Central memory CD8-positive, alpha-beta T cell (primary cell): Measurements from ENCODE around the gene PCDHGB6.
A peak's percentile ranks its signal among the peaks of the same experiment; 100 is the strongest.
"Not testable (repeated sequence)": the region's sequence is repeated elsewhere in the genome, so short reads cannot be mapped to it uniquely, and the experiment has no call there.

Source experiments
- ATAC-seq: fragments of 150-1000 bp; cut with Tn5 transposase; replicated peaks from 2 replicates; pipeline ENCODE4 v1.10.0; 2022; ENCODE audit warnings: mild to moderate bottlenecking, moderate FRiP score, moderate number of reproducible peaks; ENCODE audit not compliant: poor library complexity, severe bottlenecking; ENCODE audit errors: extremely low read depth
- DNase-seq, 2 donors: peaks; one replicate each; pipeline ENCODE4 v3.0.0; 2021; ENCODE audit warnings: low spot score in 2 of 2
- H3K27ac Mint-ChIP-seq: one replicate; pipeline ENCODE4 v1.8.0; 2022; ENCODE audit warnings: low read depth, mild to moderate bottlenecking, moderate library complexity, mixed read lengths
- H3K27me3 Mint-ChIP-seq: one replicate; pipeline ENCODE4 v1.8.0; 2022; ENCODE audit warnings: mixed read lengths
- H3K36me3 Mint-ChIP-seq: one replicate; pipeline ENCODE4 v1.8.0; 2022; ENCODE audit warnings: mild to moderate bottlenecking, moderate library complexity, mixed read lengths; ENCODE audit not compliant: insufficient read depth
- H3K4me1 Mint-ChIP-seq: one replicate; pipeline ENCODE4 v1.8.0; 2022; ENCODE audit warnings: mixed read lengths
- H3K4me3 Mint-ChIP-seq: one replicate; pipeline ENCODE4 v1.8.0; 2022; ENCODE audit warnings: mild to moderate bottlenecking, moderate library complexity, mixed read lengths
- H3K9me3 Mint-ChIP-seq: one replicate; pipeline ENCODE4 v1.8.0; 2022; ENCODE audit warnings: mixed read lengths

PCDHGB6 gene

DNA sequence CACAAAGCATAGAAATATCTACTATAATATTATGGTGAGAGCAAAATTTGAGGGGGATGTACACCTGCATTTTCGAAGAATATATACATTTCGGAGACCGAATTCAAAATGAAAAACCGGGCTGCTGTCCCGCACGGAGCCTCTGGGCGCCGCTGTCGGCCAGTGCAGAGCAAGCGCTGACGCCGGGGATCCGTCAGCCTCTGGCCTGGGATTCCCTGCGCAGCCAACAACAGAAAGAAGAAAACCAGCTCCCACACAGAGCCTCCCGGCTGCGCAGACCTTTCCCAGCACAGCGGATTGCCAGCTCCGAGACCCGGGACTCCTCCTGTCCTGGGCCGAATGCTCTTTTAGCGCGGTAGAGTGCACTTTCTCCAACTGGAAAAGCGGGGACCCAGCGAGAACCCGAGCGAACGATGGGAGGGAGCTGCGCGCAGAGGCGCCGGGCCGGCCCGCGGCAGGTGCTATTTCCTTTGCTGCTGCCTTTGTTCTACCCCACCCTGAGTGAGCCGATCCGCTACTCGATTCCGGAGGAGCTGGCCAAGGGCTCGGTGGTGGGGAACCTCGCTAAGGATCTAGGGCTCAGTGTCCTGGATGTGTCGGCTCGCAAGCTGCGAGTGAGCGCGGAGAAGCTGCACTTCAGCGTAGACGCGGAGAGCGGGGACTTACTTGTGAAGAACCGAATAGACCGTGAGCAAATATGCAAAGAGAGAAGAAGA, at the start of gene PCDHGB6:
TSS of gene PCDHGB6 (plus strand) at position 232 of the 716 bp plus-strand sequence. CDS start at position 414, 182 bp downstream.
- H3K27ac Mint-ChIP-seq = peak within 1 kb of the TSS; percentile 46
- ATAC-seq = not testable (repeated sequence)

DNA sequence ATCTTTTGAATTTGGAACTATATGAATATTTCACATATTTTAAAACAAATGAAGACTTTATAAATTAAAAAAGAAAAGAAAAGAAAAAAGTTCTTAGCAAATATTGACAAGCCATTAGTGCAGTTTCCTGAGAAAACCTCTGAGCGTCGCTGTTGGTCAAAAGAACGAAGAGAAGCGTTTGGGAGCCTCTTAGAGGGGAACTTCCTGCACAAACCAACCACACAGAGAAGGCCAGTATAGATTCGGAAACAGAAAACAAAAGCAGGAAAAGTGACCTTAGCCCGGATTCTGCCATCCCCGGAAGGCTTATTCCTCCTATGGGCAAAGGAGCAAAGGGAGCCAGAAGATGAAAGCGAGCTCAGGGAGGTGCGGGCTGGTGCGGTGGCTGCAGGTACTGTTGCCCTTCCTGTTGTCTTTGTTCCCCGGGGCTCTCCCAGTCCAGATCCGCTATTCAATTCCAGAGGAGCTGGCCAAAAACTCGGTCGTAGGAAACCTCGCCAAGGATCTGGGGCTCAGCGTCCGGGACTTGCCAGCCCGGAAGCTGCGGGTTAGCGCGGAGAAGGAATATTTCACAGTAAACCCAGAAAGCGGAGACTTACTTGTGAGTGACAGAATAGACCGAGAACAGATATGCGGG, 47.9 kb upstream of the PCDHGB6 start, which contains the start of gene PCDHGB2:
TSS of gene PCDHGB2 (plus strand) at position 205 of the 637 bp plus-strand sequence. CDS start at position 347, 142 bp downstream.
- DNase-seq (no peak), ATAC-seq (no peak)
- peaks cover 6% of the 10 kb centered on the region for H3K4me1 Mint-ChIP-seq
- H3K27ac Mint-ChIP-seq = peak within 1 kb of the TSS; percentile 87
- H3K27me3 Mint-ChIP-seq = peaks cover 85% of the 10 kb centered on the region
- H3K4me3 Mint-ChIP-seq = peak within 1 kb of the TSS; percentile 79
- H3K36me3 Mint-ChIP-seq = peaks cover 8% of the 10 kb centered on the region
- peaks cover 14% of the 10 kb centered on the region for H3K9me3 Mint-ChIP-seq

More for the DNA sequence above, at the start of gene PCDHGB6:
- peaks cover 85% of the 10 kb centered on the region for H3K27me3 Mint-ChIP-seq
- H3K4me1 Mint-ChIP-seq, H3K36me3 Mint-ChIP-seq, DNase-seq, H3K9me3 Mint-ChIP-seq: not testable (repeated sequence)
- peak within 1 kb of the TSS; percentile 32 for H3K4me3 Mint-ChIP-seq

- Mint-ChIP-seq H3K27ac (no peak overlapping the region), H3K36me3 (peaks cover 12% of the 10 kb centered on the region), H3K9me3 (peaks cover 18% of the 10 kb centered on the region), H3K27me3 (peaks cover 87% of the 10 kb centered on the region), H3K4me1 (peaks cover 6% of the 10 kb centered on the region), H3K4me3 (peak overlapping the region; percentile 79)
- ATAC-seq (no peak), DNase-seq (no peak)
Observed at GRCh38 chr5:141360685-141361084, 47.1 kb upstream of the PCDHGB6 start.

GRCh38 chr5:141362719-141363118, 45.1 kb upstream of the PCDHGB6 start:
- Mint-ChIP-seq H3K9me3 (peaks cover 20% of the 10 kb centered on the region), H3K4me1 (peaks cover 6% of the 10 kb centered on the region), H3K27ac (no peak overlapping the region), H3K27me3 (peaks cover 90% of the 10 kb centered on the region), H3K36me3 (peaks cover 14% of the 10 kb centered on the region), H3K4me3 (no peak overlapping the region)
- ATAC-seq (no peak), DNase-seq (no peak)

DNA sequence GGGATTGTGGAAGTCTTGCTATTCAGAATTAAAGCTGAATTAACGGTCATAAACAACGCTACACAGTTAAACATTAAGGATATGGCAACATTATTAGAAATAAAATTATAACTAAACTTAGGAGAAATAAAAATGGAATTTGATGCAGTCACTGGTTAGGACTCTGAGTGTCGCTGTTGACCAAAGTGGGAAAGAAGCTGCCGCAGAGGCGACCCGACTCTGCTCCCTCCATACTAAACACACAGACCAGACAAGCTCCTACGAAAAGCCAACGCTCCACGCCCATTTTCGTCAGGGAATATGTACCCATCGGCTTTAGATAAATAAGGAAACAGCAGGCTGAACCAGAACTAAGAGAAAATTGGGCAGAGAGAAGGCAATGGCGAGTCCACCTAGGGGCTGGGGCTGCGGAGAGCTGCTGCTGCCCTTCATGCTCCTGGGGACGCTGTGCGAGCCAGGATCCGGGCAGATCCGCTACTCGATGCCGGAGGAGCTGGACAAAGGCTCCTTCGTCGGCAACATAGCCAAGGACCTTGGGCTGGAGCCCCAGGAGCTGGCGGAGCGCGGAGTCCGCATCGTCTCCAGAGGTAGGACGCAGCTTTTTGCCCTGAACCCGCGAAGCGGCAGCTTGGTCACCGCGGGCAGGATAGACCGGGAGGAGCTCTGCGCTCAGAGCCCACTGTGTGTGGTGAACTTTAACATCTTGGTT, 43.7 kb upstream of the PCDHGB6 start, which contains the start of gene PCDHGA5:
TSS of gene PCDHGA5 (plus strand) at position 211 of the 709 bp plus-strand sequence. CDS start at position 380, 169 bp downstream.
- DNase-seq = no peak
- Mint-ChIP-seq H3K27me3 (peaks cover 86% of the 10 kb centered on the region), H3K9me3 (peaks cover 20% of the 10 kb centered on the region), H3K4me1 (peaks cover 6% of the 10 kb centered on the region), H3K4me3 (no peak within 1 kb of the TSS), H3K27ac (no peak within 1 kb of the TSS), H3K36me3 (peaks cover 14% of the 10 kb centered on the region)
- no peak for ATAC-seq

GRCh38 chr5:141366016-141366896, 41.6 kb upstream of the PCDHGB6 start:
- ATAC-seq = no peak
- peaks cover 11% of the 10 kb centered on the region for H3K36me3 Mint-ChIP-seq
- no peak for DNase-seq
- peaks cover 18% of the 10 kb centered on the region for H3K9me3 Mint-ChIP-seq
- peaks cover 85% of the 10 kb centered on the region for H3K27me3 Mint-ChIP-seq
- H3K27ac Mint-ChIP-seq = peak overlapping the region; percentile 25
- H3K4me1 Mint-ChIP-seq = peaks cover 8% of the 10 kb centered on the region
- no peak overlapping the region for H3K4me3 Mint-ChIP-seq

DNA sequence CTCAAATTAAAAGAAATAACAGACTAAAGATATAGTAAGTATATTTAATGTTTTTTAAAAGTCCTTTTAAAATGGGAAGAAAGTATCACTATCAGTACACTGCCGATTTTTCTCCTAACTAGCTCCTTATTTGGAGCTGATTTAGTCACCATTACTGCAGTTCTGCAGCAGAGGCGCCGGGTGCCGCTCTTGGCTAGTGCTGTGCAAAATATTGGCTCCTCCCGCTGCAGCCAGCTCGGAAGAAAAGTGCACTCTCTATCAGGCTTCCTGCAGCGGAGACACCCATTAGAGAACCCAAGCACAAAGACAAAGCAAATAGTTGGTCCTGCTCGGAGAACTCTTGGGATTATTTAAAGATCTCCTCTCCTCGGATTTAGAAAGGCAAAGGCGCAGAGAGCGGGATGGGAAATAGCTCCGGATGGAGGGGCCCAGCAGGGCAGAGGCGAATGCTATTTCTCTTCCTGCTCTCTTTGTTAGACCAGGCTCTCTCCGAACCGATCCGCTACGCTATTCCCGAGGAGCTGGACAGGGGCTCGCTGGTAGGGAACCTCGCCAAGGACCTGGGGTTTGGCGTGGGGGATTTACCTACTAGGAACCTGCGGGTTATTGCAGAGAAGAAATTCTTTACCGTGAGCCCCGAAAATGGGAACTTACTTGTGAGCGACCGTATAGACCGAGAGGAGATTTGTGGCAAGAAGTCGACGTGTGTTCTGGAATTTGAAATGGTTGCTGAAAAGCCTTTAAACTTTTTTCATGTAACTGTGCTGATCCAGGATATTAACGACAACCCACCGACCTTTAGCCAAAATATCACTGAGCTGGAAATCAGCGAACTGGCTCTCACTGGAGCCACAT, 37.6 kb upstream of the PCDHGB6 start, which contains the start of gene PCDHGB3:
TSS of gene PCDHGB3 (plus strand) at position 249 of the 855 bp plus-strand sequence. CDS start at position 402, 153 bp downstream.
- peak within 1 kb of the TSS; percentile 79 for H3K4me3 Mint-ChIP-seq
- peaks cover 12% of the 10 kb centered on the region for H3K9me3 Mint-ChIP-seq
- DNase-seq (no peak), ATAC-seq (peak; percentile 70)
- peaks cover 8% of the 10 kb centered on the region for H3K4me1 Mint-ChIP-seq
- H3K36me3 Mint-ChIP-seq = peaks cover 8% of the 10 kb centered on the region
- no peak within 1 kb of the TSS for H3K27ac Mint-ChIP-seq
- H3K27me3 Mint-ChIP-seq = peaks cover 64% of the 10 kb centered on the region

DNA sequence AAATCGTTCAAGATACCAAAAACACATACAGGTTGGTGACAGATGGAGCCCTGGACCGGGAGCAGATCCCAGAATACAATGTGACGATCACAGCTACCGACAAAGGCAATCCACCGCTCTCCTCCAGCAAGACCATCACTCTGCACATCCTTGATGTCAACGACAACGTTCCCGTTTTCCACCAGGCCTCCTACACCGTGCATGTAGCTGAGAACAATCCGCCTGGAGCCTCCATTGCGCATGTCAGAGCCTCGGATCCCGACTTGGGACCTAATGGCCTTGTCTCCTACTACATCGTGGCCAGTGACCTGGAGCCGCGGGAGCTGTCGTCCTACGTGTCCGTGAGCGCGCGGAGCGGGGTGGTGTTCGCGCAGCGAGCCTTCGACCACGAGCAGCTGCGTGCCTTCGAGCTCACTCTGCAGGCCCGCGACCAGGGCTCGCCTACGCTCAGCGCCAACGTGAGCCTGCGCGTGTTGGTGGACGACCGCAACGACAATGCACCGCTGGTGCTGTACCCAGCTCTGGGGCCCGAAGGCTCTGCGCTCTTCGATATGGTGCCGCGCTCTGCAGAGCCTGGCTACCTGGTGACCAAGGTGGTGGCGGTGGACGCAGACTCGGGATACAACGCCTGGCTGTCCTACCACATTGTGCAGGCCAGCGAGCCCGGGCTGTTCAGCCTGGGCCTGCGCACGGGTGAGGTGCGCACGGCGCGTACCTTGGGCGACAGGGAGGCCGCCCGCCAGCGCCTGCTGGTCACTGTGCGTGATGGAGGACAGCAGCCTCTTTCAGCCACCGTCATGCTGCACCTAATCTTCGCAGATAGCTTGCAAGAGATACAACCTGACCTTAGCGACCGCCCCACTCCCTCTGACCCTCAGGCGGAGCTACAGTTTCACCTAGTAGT, 36.0 kb upstream of the PCDHGB6 start:
- Mint-ChIP-seq H3K27ac (no peak overlapping the region), H3K4me3 (no peak overlapping the region), H3K27me3 (peaks cover 48% of the 10 kb centered on the region), H3K9me3 (peaks cover 6% of the 10 kb centered on the region), H3K36me3 (peaks cover 2% of the 10 kb centered on the region), H3K4me1 (peaks cover 8% of the 10 kb centered on the region)
- ATAC-seq = no peak
- no peak for DNase-seq

DNA sequence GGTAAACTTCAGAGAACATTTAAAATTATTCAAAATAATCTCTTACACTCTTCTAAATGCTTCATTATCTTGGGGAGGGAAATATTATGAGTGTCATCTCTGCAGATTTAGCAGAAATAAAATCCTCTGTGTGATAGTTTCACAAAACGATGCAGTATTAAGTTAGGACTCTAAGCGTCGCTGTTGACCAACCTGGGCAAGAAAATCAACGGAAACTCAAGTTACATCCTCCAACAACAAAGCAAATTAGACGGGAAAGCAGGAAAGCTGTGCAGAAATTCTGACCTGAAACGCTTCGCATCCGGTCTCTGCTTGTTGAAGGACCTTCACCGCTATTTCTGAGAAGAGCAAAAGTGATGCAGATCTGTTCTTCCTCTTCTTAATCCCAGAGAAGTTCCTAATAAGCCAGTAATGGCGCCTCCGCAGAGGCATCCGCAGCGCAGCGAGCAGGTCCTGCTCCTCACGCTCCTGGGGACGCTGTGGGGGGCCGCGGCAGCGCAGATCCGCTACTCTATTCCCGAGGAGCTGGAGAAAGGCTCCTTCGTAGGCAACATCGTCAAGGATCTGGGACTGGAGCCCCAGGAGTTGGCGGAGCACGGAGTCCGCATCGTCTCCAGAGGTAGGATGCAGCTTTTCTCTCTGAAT, 34.0 kb upstream of the PCDHGB6 start, which contains the start of gene PCDHGA6:
TSS of gene PCDHGA6 (plus strand) at position 219 of the 645 bp plus-strand sequence. CDS start at position 412, 193 bp downstream.
- ATAC-seq (no peak), DNase-seq (no peak)
- Mint-ChIP-seq H3K4me1 (peaks cover 8% of the 10 kb centered on the region), H3K36me3 (peaks cover 2% of the 10 kb centered on the region), H3K27ac (no peak within 1 kb of the TSS), H3K27me3 (peaks cover 35% of the 10 kb centered on the region), H3K4me3 (no peak within 1 kb of the TSS), H3K9me3 (peaks cover 9% of the 10 kb centered on the region)

DNA sequence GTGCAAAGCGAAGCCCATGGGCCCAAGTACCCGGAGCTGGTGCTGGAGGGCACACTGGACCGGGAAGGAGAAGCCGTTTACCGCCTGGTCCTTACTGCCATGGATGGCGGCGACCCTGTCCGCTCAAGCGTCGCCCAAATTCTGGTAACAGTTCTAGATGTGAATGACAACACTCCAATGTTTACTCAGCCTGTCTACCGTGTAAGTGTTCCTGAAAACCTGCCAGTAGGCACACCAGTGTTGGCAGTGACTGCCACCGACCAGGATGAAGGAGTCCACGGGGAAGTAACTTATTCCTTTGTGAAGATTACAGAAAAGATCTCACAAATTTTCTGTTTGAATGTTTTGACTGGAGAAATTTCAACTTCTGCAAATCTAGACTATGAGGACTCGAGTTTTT, 33.2 kb upstream of the PCDHGB6 start:
- no peak overlapping the region for H3K27ac Mint-ChIP-seq
- H3K4me3 Mint-ChIP-seq = no peak overlapping the region
- H3K4me1 Mint-ChIP-seq = peaks cover 8% of the 10 kb centered on the region
- no peak for DNase-seq
- ATAC-seq = no peak
- H3K27me3 Mint-ChIP-seq = peaks cover 31% of the 10 kb centered on the region
- peaks cover 10% of the 10 kb centered on the region for H3K9me3 Mint-ChIP-seq
- H3K36me3 Mint-ChIP-seq = peaks cover 2% of the 10 kb centered on the region
